Central memory CD4-positive, alpha-beta T cell (primary cell): ENCODE results near the gene SPTAN1.
"Not testable (repeated sequence)": the region's sequence is repeated elsewhere in the genome, so short reads cannot be mapped to it uniquely, and the experiment has no call there.

Experiments
- DNase-seq: peaks from one replicate; pipeline ENCODE4 v3.0.0; 2022
- total RNA-seq, 3 experiments: gene quantifications; one replicate each; lab custom pipeline; 2026; lab: John Stamatoyannopoulos, UW

Gene SPTAN1
- total RNA-seq = 277 to 930 (median 895) reads per million in 3 experiments

DNA sequence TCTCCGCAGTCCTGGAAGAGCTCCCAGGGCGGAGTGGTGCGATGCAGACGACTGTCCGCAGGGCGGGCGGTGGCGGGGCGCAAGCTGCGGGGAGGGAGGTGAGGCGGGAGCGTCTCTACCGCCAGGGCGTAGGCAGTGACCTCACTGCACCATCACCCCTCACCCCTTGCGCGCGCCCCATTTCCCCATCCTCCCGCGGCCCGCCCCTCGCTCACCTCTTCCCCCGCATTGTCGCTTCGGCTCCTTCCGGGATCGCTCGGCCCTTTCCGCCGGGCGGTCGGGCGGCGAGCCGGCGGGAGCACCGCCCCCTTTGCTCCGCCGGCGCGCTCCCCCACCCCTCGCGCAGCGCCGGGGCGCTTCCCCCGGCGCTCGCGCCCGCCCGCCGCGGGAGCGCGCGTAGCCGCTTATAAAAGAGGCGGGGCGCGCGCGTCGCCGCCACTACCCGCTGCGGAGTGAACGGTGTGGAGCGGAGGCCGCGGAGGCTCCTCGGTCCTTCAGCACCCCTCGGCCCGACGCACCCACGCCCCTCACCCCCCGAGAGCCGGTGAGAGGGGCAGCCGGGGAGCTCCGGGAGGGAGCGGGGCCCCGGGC is at the start of gene SPTAN1:
Gene SPTAN1, plus strand, starts transcription at position 435 of the 591 bp plus-strand sequence. CDS start 14,154 bp downstream, outside the sequence.
- DNase-seq = peak; percentile 95

GRCh38 chr9:128503415-128503825 is 49.0 kb upstream of the SPTAN1 start:
- not testable (repeated sequence) for DNase-seq

- no peak for DNase-seq
Observed at GRCh38 chr9:128503870-128504269, 48.5 kb upstream of the SPTAN1 start.

DNA sequence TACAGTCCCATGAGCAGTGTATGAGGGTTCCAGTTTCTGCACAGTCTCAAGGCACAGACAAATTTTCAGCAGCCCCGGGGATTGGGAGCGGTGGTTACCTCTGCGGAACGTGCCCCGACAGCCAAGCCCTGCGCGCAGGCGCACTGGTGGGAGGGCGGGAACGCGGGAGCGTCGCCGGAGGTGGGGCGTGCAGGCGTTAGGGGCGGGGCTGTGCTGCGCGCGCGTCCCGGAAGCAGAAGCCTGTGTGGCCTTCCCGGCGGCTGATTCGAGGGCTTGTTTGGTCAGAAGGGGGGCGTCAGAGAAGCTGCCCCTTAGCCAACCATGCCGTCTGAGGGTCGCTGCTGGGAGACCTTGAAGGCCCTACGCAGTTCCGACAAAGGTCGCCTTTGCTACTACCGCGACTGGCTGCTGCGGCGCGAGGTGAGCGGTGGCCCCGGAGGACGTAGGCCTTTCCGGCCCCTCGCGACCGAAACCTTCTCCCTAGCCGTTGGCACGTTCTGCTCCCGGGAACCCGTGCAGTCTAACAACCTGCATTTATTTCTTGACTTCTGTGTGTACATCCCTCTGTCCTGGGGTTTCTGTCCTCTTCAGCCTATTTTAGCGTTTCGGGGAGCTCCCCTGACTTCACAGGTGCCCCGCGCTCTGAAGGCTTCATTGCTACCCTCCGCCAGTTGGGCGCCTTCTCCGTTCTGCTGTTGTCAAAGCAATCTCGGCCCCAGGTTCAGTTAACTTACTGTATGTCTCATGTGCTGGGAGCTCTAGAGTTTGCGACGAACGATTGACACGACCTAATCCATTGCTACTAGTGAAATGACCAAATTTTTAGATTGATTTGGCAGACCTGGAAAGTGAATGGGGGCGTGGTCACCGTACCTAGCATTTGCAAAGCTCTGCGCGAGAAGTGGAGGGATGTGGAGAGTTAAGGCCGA is 47.6 kb upstream of the SPTAN1 start, which contains the start of gene GLE1:
Gene GLE1, plus strand, starts transcription at position 235 of the 929 bp plus-strand sequence. Its CDS starts 87 bp downstream, at position 322.
- peak; percentile 95 for DNase-seq

GRCh38 chr9:128505414-128505765 is 47.0 kb upstream of the SPTAN1 start:
- DNase-seq = no peak

GRCh38 chr9:128505906-128506305 is 46.5 kb upstream of the SPTAN1 start:
- DNase-seq = not testable (repeated sequence)

DNA sequence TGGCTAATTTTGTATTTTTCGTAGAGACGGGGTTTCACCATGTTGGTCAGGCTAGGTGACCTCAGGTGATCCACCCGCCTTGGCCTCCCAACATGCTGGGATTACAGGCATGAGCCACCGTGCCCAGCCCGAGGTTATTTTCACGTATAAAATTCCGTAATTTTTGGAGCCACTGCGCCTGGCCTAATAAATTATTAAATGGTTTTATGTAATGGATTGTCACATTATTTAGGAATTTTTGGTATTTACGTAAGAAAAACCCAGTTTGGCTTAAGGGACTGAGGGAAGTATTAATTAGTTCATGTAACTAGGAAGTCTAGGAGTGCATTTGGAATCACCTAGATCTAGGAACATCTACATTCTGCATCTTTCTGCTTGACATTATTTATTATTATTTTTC is 39.6 kb upstream of the SPTAN1 start:
- DNase-seq = no peak

DNA sequence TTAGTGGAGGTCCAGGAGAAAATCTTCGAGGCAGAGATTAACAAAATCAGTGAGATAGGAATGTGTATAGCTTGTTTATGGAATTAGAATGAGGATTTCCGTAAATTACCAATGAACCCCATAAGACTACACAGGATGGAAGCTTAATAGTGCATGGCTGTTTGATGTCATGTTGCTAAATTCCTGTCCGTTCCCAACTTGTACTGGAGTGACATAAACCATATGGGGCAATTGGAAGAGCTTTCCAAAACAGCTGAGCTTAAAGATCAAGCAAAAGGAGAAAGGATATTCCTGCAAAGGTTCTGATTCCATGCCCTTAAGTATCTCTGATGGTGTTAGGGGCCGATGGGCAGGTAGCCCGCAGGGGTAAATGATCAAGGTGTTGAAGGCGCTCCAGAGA is 30.4 kb upstream of the SPTAN1 start:
- DNase-seq = no peak

DNA sequence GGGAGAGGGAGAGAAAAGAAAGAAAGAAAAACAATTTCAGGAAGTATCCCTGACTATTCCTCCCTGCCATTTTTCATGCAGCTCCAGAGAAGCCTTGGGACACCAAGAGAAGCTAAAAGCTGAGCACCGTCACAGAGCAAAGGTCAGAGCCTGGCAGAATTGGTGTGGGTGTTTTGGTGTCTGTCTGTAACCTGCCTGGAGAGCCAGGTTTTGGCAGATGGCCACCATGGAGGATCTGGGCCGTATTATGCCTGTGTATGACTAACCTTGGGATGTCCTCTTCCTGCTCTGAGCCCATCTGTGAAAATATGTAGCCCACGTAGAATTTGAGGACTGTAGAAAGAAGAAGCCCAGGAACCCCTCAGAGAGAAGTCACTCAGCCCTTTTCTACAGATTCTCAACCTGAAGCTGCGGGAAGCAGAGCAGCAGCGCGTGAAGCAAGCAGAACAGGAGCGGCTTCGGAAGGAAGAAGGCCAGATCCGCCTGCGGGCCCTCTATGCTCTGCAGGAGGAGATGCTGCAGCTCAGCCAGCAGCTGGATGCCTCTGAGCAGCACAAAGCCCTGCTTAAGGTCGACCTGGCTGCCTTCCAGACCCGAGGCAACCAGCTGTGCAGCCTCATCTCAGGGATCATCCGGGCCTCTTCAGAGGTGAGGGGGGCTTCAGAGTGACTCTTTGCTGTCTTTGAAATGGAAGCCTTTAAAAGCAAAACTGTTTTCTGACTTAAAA is 29.0 kb upstream of the SPTAN1 start:
- no peak for DNase-seq

- no peak for DNase-seq
Observed at GRCh38 chr9:128526720-128527119, 25.7 kb upstream of the SPTAN1 start.

DNA sequence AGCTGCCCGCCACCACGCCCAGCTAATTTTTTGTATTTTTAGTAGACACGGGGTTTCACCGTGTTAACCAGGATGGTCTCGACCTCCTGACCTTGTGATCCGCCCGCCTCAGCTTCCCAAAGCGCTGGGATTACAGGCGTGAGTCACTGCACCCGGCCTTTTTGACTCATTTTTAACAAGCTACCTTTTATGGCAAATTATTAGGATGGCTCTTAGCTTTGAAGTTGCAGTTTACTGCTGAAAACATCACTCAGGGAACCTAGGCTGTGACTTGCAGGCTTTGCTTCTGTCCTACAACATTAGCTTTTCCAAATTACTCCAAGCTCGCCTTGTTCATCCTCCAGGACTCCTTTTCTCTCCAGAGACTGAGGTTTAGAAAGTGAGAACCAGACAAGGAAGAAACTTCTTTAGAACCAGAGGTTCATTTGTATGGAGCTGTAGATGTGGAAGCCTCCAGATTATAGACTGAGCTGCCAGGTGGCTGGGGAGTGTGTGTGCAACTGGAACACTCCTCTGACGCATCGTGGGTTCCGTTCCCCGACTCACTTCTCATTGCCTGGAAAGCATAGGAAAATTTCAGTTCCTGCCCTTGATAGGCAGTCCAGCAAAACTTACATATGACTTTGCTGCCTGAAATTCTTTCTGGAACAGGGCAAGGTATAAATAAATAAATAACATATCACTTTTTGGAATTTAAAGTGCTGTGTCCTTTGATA is 23.8 kb upstream of the SPTAN1 start:
- DNase-seq = no peak

DNA sequence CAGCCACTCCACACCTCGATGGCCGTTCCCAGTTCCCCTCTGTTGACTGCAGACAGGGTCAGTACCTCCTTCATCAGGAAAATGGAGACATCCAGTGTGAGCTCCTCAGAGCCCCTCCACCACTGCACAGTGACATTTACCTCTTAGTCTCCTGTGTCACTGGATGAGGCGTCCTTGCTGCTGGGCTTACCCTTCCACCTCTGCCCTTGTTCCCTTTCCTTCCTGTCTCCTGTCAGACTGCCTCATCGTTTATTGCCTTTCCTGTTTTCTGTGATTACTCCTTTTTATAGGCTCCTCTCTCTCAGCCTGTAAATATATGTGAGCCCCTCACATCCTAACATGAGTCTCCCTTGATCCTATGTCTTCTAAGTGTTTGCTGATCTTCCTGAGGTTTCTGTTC is 23.2 kb upstream of the SPTAN1 start:
- no peak for DNase-seq

- DNase-seq = no peak
Observed at GRCh38 chr9:128532581-128532980, 19.8 kb upstream of the SPTAN1 start.

GRCh38 chr9:128540634-128541360 is 11.6 kb upstream of the SPTAN1 start:
- DNase-seq = no peak

DNA sequence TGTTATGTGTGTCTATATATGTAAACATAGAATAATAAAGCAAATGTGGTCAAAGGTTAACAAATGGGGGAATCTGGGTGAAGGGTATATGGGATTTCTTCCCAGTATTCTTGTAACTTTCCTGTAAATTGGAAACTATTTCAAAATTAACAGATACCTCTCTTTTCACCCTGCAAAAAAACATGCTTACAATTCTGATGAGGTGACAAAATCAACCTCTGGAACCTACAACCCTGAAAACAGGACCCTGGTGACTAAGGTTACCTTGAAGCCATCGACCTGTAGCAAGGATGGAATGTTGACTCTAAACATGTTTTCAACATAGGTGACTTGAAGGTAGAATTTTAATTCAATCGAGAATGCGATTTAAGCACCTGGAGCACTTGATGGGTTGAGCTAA is 5.9 kb upstream of the SPTAN1 start:
- DNase-seq = no peak

DNA sequence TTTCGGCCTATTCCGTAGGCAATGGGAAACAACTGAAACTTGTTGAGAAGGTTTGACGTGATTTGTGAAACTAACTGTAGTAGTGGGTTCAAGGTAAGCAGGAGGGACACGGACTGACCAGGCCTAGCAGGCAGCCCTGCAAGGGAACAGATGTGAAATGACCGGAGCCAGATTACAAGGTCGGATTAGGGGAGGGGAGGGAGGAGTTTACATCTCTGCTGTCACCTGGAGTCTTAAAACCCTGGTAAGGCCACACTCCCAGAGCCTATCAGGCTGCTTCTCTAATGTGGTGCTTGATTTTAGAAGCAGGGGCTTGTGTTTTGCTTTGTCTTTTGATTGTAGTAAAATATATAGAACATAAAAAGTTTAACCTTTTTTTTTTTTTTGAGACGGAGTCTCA is 3.5 kb upstream of the SPTAN1 start:
- DNase-seq = no peak

- DNase-seq = no peak
Observed at GRCh38 chr9:128550226-128550625, 2.2 kb upstream of the SPTAN1 start.

- no peak for DNase-seq
Observed at GRCh38 chr9:128550770-128551656, 1.4 kb upstream of the SPTAN1 start.

DNA sequence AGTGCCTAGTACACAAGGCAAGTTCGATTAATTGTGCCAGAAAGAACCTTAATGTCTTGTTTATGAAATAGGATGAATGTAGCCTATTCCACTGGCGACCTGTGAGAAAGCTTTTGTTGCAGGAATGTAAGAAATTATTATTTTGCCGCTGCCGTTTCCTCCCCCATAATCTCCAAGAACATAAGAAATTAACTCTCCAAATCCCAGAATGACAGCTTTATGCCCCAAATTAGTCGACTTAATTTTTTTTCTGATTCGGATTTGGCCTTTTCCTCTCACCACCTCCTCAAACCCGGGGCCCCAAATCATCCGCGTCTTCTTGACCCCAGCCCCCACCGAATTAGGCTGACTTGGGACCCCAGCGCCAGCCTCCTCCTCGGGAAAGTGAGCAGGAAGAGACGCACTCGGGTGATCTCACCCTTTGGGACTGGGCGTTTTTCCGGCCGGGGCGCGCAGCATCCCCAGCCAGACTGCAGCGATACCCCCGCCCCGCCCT is 682 bp upstream of the SPTAN1 start:
- no peak for DNase-seq

DNA sequence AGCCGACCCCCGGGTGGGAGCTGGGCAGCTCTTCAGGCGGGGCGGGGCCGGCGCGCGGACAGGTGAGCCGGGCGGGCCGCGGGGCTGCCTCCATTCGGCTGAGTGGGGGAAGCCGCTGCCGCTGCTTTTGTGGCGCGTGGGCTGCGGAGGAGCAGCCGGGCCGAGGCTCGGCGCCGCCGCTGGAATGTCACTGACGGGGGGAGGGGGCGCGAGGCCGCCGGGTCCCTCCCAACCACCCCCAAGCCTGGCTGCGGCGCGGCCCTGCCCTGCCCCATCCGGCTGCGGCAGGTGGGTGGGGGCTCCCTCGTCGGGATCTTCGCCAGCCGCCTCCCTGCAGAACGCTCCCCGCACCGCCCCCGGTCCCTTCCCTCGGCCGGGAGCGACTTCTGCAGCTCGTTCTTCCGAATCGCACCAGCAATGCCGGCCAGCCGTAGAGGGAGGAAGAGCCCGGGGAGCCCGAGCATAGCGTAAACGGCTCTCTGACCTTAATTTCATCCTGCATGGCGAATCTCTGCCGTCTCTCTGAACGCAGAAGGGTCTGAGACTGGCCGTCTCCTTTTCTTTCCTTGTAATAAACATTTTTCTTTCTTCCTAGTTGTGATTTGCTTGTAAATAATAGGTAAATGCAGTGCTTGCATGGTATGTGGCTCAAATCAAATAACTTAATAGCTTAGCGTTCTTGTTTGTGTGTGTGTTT is 505 bp downstream of the SPTAN1 start:
- no peak for DNase-seq
